ENCODE measurements around the gene PCSK7.

DNA sequence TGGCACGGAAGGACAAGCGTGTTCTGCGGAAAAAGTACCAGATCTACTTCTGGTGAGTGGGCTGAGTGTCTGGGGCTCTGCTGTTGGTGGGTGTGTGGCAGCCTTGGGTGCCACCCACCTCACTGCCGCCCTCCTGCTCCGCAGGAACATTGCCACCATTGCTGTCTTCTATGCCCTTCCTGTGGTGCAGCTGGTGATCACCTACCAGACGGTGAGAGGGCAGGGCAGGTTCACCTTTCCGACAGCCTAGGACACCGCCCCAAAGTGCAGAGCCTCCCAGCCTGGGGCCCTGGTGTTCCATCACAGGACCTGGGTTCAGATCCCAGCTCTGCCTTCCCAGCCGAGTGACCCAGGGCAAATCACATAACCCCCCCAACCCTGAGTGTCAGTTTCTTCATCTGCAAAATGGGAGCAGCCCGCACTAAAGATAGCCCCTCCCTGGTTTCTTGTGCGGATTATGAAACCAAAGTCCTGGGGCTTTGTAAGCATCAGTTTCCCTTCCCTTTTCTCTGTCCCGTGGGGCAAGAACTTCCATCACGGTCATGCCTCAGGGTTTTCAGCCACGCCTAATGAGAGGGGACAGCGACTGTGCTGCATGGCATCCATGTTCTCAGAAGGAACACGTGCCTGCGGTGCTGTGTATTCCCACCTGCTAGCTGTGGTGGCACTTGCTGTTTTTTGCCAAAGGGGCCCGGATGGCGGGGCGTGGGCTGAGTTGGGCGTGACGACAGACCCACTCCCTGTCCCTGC lies 42.5 kb downstream of the PCSK7 start:
- TF ChIP-seq, protein P1, sequence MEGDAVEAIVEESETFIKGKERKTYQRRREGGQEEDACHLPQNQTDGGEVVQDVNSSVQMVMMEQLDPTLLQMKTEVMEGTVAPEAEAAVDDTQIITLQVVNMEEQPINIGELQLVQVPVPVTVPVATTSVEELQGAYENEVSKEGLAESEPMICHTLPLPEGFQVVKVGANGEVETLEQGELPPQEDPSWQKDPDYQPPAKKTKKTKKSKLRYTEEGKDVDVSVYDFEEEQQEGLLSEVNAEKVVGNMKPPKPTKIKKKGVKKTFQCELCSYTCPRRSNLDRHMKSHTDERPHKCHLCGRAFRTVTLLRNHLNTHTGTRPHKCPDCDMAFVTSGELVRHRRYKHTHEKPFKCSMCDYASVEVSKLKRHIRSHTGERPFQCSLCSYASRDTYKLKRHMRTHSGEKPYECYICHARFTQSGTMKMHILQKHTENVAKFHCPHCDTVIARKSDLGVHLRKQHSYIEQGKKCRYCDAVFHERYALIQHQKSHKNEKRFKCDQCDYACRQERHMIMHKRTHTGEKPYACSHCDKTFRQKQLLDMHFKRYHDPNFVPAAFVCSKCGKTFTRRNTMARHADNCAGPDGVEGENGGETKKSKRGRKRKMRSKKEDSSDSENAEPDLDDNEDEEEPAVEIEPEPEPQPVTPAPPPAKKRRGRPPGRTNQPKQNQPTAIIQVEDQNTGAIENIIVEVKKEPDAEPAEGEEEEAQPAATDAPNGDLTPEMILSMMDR (IDR thresholded peaks at IDR 0.05; ENCODE audit: insufficient read depth, low read length, poor library complexity, severe bottlenecking) = no peak
- TF ChIP-seq EZH2phosphoT487 (conservative IDR thresholded peaks at IDR 0.05; ENCODE audit: low read length) = no peak
